K562 (cell line): ENCODE results near the gene DRAXIN. TPM values are rescaled to one million over a fixed set of nuclear protein-coding genes. Genes with fewer than 3 reads are reported as not detected.

Experiments used
- ATAC-seq: fragments of 200-7000 bp; cut with Tn5 transposase; 3 replicates; pipeline ENCODE4 v1.9.1; 2020; ENCODE audit warnings: moderate library complexity
- BruUV-seq: library from RNA; stranded (reverse); fragments of 400-500 nt; replicated peaks from 2 replicates; lab custom pipeline; 2021; lab: Mats Ljungman, UMichigan
- CTCF ChIA-PET: fragments of 300-600 bp; formaldehyde crosslinking; extraction: SDS; loops from one replicate; lab custom pipeline; 2021; ENCODE audit warnings: low intra/inter-chr PET ratio; lab: Yijun Ruan, JAX
- POLR2A ChIA-PET: fragments of 300-600, 350-650 bp; sonication (Branson Sonifier 250); formaldehyde crosslinking; extraction: SDS; loops from one replicate; lab custom pipeline; 2021; ENCODE audit warnings: antibody characterized with exemption, inconsistent platforms; lab: Yijun Ruan, JAX
- DNase-seq, 4 experiments: peaks; one replicate each; pipeline versions ENCODE4 v3.0.0 to v3.0.0-alpha.2; 2011 to 2018; ENCODE audit warnings: low spot score in 3 of 4, mixed read lengths in 3 of 4; ENCODE audit errors: extremely low read depth in 1 of 4
- FAIRE-seq: peaks from 2 replicates; lab custom pipeline; 2011; peaks lifted over from hg19 to GRCh38; lab: Jason Lieb, UNC
- H2AFZ ChIP-seq: 2 replicates; pipeline ENCODE4 v1.6.0; 2011; ENCODE audit warnings: low read depth, low read length, control low read depth, inconsistent platforms
- H3K27ac ChIP-seq: fragments of 200-600 bp; 3 replicates; pipeline ENCODE4 v1.8.0; 2011; ENCODE audit warnings: low read depth, mild to moderate bottlenecking, control low read depth, inconsistent platforms, low read length, moderate library complexity, mixed read lengths; ENCODE audit errors: extremely low read depth
- H3K27me3 ChIP-seq, 2 experiments: fragments of 300-600 bp in 1 of 2; 2 replicates in 1 of 2; 3 replicates in 1 of 2; pipeline versions ENCODE4 v1.6.0 to v1.8.0; 2011; ENCODE audit warnings: inconsistent platforms in 2 of 2, low read length in 2 of 2, mild to moderate bottlenecking in 1 of 2, mixed read lengths in 1 of 2, moderate library complexity in 1 of 2; ENCODE audit not compliant: control insufficient read depth in 2 of 2, insufficient read depth in 2 of 2
- H3K36me3 ChIP-seq: fragments of 300-600 bp; 3 replicates; pipeline ENCODE4 v1.8.0; 2011; ENCODE audit warnings: mild to moderate bottlenecking, low read length, inconsistent platforms; ENCODE audit not compliant: control insufficient read depth, insufficient read depth
- H3K4me1 ChIP-seq, 2 experiments: fragments of 200-600 bp in 1 of 2; replicated peaks in 1 of 2; 2 replicates in 1 of 2; 3 replicates in 1 of 2; pipeline versions ENCODE4 v1.5.1 to v1.8.0; 2011; ENCODE audit warnings: inconsistent platforms in 2 of 2, low read length in 2 of 2, mild to moderate bottlenecking in 1 of 2, mixed read lengths in 1 of 2, moderate library complexity in 1 of 2; ENCODE audit not compliant: control insufficient read depth in 2 of 2, insufficient read depth in 2 of 2
- H3K4me2 ChIP-seq: 2 replicates; pipeline ENCODE4 v1.6.1; 2011; ENCODE audit warnings: low read length, control low read depth, inconsistent platforms, mixed read lengths; ENCODE audit not compliant: insufficient read depth
- H3K4me3 ChIP-seq: fragments of 200-600 bp; sonication (generic), shearing (Covaris generic); 2 replicates; pipeline ENCODE4 v1.5.1; 2016; ENCODE audit warnings: control low read depth, inconsistent platforms
- H3K79me2 ChIP-seq: fragments of 200-600 bp; 3 replicates; pipeline ENCODE4 v1.8.0; 2011; ENCODE audit warnings: low read length, inconsistent platforms; ENCODE audit not compliant: control insufficient read depth, insufficient read depth
- H3K9ac ChIP-seq, 2 experiments: 2 replicates each; pipeline versions ENCODE4 v1.6.0 to v1.6.1; 2011; ENCODE audit warnings: low read depth in 2 of 2, low read length in 2 of 2, control low read depth in 1 of 2, inconsistent platforms in 1 of 2, mild to moderate bottlenecking in 1 of 2, mixed read lengths in 1 of 2; ENCODE audit not compliant: insufficient read depth in 1 of 2
- H3K9me1 ChIP-seq: one replicate; pipeline ENCODE4 v1.6.0; 2011; ENCODE audit warnings: inconsistent platforms, mild to moderate bottlenecking, low read length, moderate library complexity; ENCODE audit not compliant: control insufficient read depth, insufficient read depth
- H3K9me3 ChIP-seq: replicated peaks from 2 replicates; pipeline ENCODE4 v1.5.1; 2011; ENCODE audit warnings: low read depth, low read length, inconsistent platforms; ENCODE audit not compliant: control insufficient read depth, insufficient read depth
- H4K20me1 ChIP-seq: replicated peaks from 2 replicates; pipeline ENCODE4 v1.6.1; 2011; ENCODE audit warnings: low read length, inconsistent platforms, mixed read lengths; ENCODE audit not compliant: control insufficient read depth, insufficient read depth
- ARNT ChIP-seq, 2 experiments: fragments of 450-650 bp; IDR thresholded peaks; 2 replicates each; pipeline ENCODE4 v1.6.1; 2016; ENCODE audit warnings: mild to moderate bottlenecking in 1 of 2
- CLOCK ChIP-seq: fragments of 250-450 bp; sonication (Bioruptor Pico); IDR thresholded peaks from 2 replicates; pipeline ENCODE4 v1.4.0; 2020; ENCODE audit warnings: mild to moderate bottlenecking, moderate library complexity, borderline replicate concordance
- KDM1A ChIP-seq, 2 experiments: fragments of 450-650 bp; IDR thresholded peaks; 2 replicates each; pipeline ENCODE4 v1.6.1; 2016; ENCODE audit warnings: mild to moderate bottlenecking in 2 of 2
- NR2C1 ChIP-seq, 2 experiments: fragments of 450-650 bp; IDR thresholded peaks; 2 replicates each; pipeline ENCODE4 v1.6.1; 2017; ENCODE audit warnings: mild to moderate bottlenecking in 2 of 2, antibody characterized with exemption in 1 of 2, inconsistent platforms in 1 of 2, missing compliant biosample characterization in 1 of 2, missing genetic modification characterization in 1 of 2
- RBM17 ChIP-seq: fragments of 200-400 bp; formaldehyde crosslinking; IDR thresholded peaks from 2 replicates; pipeline ENCODE4 v1.6.1; 2017; ENCODE audit warnings: low read depth, mild to moderate bottlenecking, low read length, borderline replicate concordance
- SMARCB1 ChIP-seq: IDR thresholded peaks from 2 replicates; pipeline ENCODE4 v1.6.1; 2011; ENCODE audit warnings: improper control_type of control experiment, low read depth; ENCODE audit not compliant: insufficient read length
- ZKSCAN1 ChIP-seq: fragments of 150-350 bp; IDR thresholded peaks from 2 replicates; pipeline ENCODE4 v1.6.1; 2016; ENCODE audit warnings: low read depth, low read length
- ZNF253 ChIP-seq: fragments of 250-450 bp; sonication (Bioruptor Pico); conservative IDR thresholded peaks from 2 replicates; pipeline ENCODE4 v1.6.1; 2021; ENCODE audit warnings: mild to moderate bottlenecking
- ZNF507 ChIP-seq: conservative IDR thresholded peaks from 2 replicates; pipeline ENCODE4 v1.6.1; 2017; ENCODE audit warnings: missing genetic modification characterization, missing compliant biosample characterization
- WGBS: fragments of 100-300 bp; shearing (Covaris generic); methylation state at CpG from one replicate; pipeline ENCODE4 v1.1.6; 2016; ENCODE audit warnings: low coverage, mixed read lengths; ENCODE audit not compliant: insufficient coverage; ENCODE audit errors: missing lambda C conversion rate; 5-methylcytosine and 5-hydroxymethylcytosine counted together
- in situ Hi-C: fragments of 300-500 bp; cut with MboI; formaldehyde crosslinking; loops from 4 replicates; pipeline ENCODE4 v1.15.0; 2018; ENCODE audit warnings: inconsistent platforms, mixed read lengths
- intact Hi-C: fragments of 100-400 bp; cut with micrococcal nuclease; formaldehyde crosslinking; loops from 2 replicates; pipeline ENCODE4 v1.14.2; 2022
- polyA plus RNA-seq, 8 experiments: library from polyadenylated mRNA; depleted of rRNA in 4 of 8; stranded (reverse) in 5 of 8; unstranded in 3 of 8; fragments of >200 nt; fragmentation: Nextera tagmentation in 2 of 8; fragmentation: Illumina TruSeq in 1 of 8; extraction: Ambion mirVana in 2 of 8; extraction: Trizol in 1 of 8; gene quantifications; 2 replicates each; pipeline versions ENCODE4 v1.2.1 to v1.2.3, GENCODE V29; 2011 to 2014; ENCODE audit warnings: inconsistent platforms in 1 of 8, missing spikeins in 1 of 8
- total RNA-seq, 7 experiments: library from RNA; depleted of rRNA in 6 of 7; stranded (reverse); fragments of >200 nt in 6 of 7; fragmentation: Illumina TruSeq in 2 of 7; extraction: Trizol in 2 of 7; gene quantifications; 2 replicates each; pipeline versions ENCODE4 v1.2.1 to v1.2.3, GENCODE V29; 2011 to 2021; ENCODE audit warnings: low replicate concordance in 1 of 7
- TF ChIP-seq, protein P1 (sequence below), 2 experiments: fragments of 450-650 bp in 1 of 2; sonication (generic) in 1 of 2; formaldehyde crosslinking in 1 of 2; IDR thresholded peaks; 2 replicates each; pipeline versions ENCODE4 v1.7.1 to v1.9.0; 2016 to 2022; ENCODE audit warnings: inconsistent platforms in 1 of 2, mild to moderate bottlenecking in 1 of 2, missing genetic modification reagents in 1 of 2

The DRAXIN gene
- total and polyA plus RNA-seq, 9 of the 15 experiments (the other 6 are each of a cell fraction or from before 2014, with no cell fraction given) = 0.01 to 0.04 (median 0.01) TPM; not detected in 6

DNA sequence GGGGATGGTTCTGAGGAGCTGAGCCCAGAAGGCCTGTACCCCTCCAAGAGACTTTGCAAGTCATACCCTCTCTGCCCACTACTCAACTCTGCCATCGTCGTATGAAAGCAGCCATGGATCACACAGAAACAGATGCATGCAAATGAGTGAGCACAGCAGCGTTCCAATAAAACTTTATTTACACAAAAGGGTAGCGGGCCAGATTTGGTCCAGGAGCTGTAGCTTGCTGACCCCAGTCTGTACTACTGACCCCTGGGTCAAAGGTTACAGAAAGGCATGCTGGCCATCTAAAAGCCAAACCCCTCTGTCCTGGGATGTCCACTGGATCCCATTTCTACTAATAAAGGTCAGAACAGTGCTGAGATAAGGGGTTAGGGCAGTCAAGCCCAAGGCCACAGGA, 35.6 kb downstream of the DRAXIN start:
- BruUV-seq = no TSS peak
- intact Hi-C loops = loop anchor here (10.0 kb wide), 1 partner anchor 692 kb away; no protein-coding TSS in a partner anchor
- no peak for ATAC-seq
- TF ChIP-seq RBM17 = no peak
- peak; percentile 29; the same call in 1 of the 2 replicates for TF ChIP-seq ZKSCAN1
- no peak for TF ChIP-seq ZNF507 (tag)
- TF ChIP-seq, protein P1, sequence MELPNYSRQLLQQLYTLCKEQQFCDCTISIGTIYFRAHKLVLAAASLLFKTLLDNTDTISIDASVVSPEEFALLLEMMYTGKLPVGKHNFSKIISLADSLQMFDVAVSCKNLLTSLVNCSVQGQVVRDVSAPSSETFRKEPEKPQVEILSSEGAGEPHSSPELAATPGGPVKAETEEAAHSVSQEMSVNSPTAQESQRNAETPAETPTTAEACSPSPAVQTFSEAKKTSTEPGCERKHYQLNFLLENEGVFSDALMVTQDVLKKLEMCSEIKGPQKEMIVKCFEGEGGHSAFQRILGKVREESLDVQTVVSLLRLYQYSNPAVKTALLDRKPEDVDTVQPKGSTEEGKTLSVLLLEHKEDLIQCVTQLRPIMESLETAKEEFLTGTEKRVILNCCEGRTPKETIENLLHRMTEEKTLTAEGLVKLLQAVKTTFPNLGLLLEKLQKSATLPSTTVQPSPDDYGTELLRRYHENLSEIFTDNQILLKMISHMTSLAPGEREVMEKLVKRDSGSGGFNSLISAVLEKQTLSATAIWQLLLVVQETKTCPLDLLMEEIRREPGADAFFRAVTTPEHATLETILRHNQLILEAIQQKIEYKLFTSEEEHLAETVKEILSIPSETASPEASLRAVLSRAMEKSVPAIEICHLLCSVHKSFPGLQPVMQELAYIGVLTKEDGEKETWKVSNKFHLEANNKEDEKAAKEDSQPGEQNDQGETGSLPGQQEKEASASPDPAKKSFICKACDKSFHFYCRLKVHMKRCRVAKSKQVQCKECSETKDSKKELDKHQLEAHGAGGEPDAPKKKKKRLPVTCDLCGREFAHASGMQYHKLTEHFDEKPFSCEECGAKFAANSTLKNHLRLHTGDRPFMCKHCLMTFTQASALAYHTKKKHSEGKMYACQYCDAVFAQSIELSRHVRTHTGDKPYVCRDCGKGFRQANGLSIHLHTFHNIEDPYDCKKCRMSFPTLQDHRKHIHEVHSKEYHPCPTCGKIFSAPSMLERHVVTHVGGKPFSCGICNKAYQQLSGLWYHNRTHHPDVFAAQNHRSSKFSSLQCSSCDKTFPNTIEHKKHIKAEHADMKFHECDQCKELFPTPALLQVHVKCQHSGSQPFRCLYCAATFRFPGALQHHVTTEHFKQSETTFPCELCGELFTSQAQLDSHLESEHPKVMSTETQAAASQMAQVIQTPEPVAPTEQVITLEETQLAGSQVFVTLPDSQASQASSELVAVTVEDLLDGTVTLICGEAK (IDR thresholded peaks at IDR 0.05) = peak; percentile 98
- TF ChIP-seq, protein P1 (CRISPR knock-in tag; IDR thresholded peaks at IDR 0.05) = peak; percentile 99
- peak in 1 of 2 experiments; percentile 28; a peak in 2 of 4 replicates for TF ChIP-seq KDM1A (IDR thresholded peaks at IDR 0.05)
- no peak for TF ChIP-seq SMARCB1
- no peak for TF ChIP-seq CLOCK (CRISPR knock-in tag)
- TF ChIP-seq ZNF253 (CRISPR knock-in tag) = no peak
- TF ChIP-seq ARNT (IDR thresholded peaks at IDR 0.05) = no peak
- TF ChIP-seq NR2C1 (IDR thresholded peaks at IDR 0.05) = peak; percentile 87
- peak; percentile 83 for TF ChIP-seq NR2C1 (tag; IDR thresholded peaks at IDR 0.05)

More for the DNA sequence above, 35.6 kb downstream of the DRAXIN start:
- Histone ChIP-seq H3K9ac (peak overlapping the region in 1 of 2 experiments; percentile 54; a peak in 2 of 4 replicates), H3K36me3 (no peaks in the 10 kb centered on the region), H3K79me2 (no peaks in the 10 kb centered on the region), H3K4me2 (no peak overlapping the region), H3K27me3 (no peaks in the 10 kb centered on the region), H3K9me1 (peaks cover 5% of the 10 kb centered on the region), H3K27ac (no peak overlapping the region), H2AFZ (no peak overlapping the region), H3K4me3 (no peak overlapping the region), H4K20me1 (no peaks in the 10 kb centered on the region), H3K9me3 (no peaks in the 10 kb centered on the region), H3K4me1 (peaks cover 25 to 38% of the 10 kb centered on the region in 2 experiments)
- WGBS = 79% methylated on average over 4 of the region's 4 CpGs
- no peak for FAIRE-seq
- ChIA-PET POLR2A (interaction anchor here (0.6 to 1.2 kb wide), 5 partner anchors 10 to 56 kb away, joined by 3 read pairs; no protein-coding TSS in a partner anchor), CTCF (no interaction called here)
- in situ Hi-C loops = no loop called here
- no peak for DNase-seq
